HG02870 (cell line): Measurements from ENCODE around the gene TAOK3.
"Not testable (repeated sequence)": the region's sequence is repeated elsewhere in the genome, so short reads cannot be mapped to it uniquely, and the experiment has no call there.

Experiments used
- ATAC-seq: cut with Tn5 transposase; IDR thresholded peaks from one replicate; pipeline ENCODE4 v1.9.1; 2021; ENCODE audit warnings: mild to moderate bottlenecking, moderate library complexity; ENCODE audit not compliant: unreplicated experiment

Gene TAOK3

GRCh38 chr12:118148287-118148686 is 224.4 kb downstream of the TAOK3 start:
- ATAC-seq: no peak

DNA sequence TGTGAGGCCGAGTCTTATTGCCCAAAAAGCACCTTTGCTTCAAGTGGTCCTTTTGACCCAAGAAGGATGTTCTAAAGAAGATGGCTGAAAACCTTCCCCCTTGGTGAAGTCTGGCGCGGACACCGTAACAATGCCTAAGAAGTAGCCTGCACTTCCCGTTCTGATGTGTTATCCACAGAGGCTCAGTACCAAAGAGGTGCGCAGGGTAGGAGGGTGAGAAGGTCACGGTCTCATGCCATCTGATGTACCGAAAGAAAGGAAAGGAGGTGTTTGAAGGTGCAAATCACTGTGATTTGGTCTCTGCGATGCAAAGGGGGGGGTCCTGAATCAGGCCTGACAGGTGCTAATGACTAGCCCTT is 226.9 kb downstream of the TAOK3 start:
- peak; percentile 6 for ATAC-seq

DNA sequence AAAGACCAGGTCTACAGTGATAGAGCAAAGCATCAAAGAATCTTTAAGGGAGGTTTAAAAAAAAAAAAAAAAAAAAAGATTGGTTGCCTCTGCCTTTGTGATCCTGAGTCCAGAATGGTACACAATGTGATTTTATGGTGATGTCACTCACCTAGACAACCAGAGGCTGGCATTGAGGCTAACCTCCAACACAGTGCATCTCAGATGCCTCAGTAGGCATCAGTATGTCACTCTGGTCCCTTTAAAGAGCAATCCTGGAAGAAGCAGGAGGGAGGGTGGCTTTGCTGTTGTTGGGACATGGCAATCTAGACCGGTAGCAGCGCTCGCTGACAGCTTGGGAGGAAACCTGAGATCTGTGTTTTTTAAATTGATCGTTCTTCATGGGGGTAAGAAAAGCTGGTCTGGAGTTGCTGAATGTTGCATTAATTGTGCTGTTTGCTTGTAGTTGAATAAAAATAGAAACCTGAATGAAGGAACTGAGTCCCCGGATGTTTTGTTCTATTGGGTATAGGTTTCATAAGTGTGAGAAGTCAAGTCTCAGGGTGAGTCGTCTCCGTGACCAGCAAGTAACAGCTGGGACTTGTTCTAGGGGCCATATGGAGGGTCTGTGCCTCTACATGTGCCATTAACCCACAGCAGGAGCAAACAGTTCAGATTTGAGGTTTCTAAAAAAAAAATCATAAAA is 227.5 kb downstream of the TAOK3 start:
- peak; percentile 87 for ATAC-seq

- no peak for ATAC-seq
Observed at GRCh38 chr12:118144499-118144898, 228.2 kb downstream of the TAOK3 start.

DNA sequence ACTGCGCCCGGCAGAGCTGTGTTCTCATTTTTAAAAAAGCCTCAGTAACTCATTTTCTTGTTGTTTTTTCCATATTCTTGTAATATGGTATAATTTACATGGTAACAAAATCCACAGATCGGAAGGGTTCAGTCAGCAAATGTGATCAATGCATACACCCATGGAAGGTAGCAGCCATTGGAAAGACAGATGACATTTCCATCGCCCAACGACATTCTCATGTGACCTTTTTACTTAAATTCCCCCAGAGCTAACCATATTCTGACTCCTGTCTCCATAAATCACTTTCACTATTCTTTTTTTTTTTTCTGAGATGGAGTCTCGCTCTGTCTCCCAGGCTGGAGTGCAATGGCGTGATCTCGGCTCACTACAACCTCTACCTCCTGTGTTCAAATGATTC is 231.9 kb downstream of the TAOK3 start:
- ATAC-seq: no peak

GRCh38 chr12:118137148-118137678 is 235.5 kb downstream of the TAOK3 start:
- no peak for ATAC-seq

- ATAC-seq: peak; percentile 40
Observed at GRCh38 chr12:118136559-118137003, 236.1 kb downstream of the TAOK3 start.

DNA sequence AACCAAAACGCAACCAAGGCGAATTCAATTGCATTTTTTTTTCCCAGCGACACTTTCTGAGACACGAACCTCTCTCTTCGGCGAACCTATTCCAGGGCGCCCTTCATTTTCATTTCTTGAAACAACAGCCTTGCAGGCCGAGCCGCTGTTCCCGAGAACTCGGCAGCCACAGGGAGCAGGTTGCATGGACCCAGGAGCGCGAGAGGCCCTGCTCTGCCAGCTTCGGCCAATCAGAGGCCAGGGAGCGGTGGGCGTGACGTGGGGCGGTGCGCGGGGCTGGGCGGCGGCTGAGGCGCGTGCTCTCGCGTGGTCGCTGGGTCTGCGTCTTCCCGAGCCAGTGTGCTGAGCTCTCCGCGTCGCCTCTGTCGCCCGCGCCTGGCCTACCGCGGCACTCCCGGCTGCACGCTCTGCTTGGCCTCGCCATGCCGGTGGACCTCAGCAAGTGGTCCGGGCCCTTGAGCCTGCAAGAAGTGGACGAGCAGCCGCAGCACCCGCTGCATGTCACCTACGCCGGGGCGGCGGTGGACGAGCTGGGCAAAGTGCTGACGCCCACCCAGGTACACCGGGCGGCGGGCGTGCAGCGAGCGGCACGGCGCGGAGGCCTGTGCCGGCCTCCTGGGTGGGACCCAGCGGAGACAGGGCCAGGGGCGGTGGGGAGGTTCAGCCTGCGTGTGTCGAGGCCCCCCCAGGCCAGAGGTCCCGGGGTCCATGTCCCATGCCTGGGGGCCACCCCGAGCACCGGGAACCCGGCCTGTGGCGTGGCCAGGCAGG is 236.7 kb downstream of the TAOK3 start, which contains the start of gene PEBP1:
PEBP1 (plus strand) TSS at position 337 of the 771 bp plus-strand sequence; CDS start at position 423, 86 bp downstream.
- peak; percentile 92 for ATAC-seq

- not testable (repeated sequence) for ATAC-seq
Observed at GRCh38 chr12:118129436-118129835, 243.3 kb downstream of the TAOK3 start.

DNA sequence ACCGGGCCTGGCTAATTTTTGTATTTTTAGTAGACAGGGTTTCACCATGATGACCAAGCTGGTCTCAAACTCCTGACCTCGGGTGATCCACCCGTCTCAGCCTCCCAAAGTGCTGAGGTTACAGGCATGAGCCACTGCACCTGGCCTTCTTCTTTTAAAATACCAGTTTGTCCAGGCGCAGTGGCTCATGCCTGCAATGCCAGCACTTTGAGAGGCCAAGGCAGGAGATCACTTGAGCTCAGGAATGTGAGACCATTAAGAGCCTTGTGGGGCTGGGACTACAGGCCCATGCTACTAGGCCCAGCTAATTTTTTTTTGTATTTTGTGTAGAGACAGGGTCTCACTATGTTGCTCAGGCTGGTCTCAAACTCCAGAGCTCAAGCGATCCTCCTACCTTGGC is 244.8 kb downstream of the TAOK3 start:
- no peak for ATAC-seq

- no peak for ATAC-seq
Observed at GRCh38 chr12:118126119-118126757, 246.5 kb downstream of the TAOK3 start.

DNA sequence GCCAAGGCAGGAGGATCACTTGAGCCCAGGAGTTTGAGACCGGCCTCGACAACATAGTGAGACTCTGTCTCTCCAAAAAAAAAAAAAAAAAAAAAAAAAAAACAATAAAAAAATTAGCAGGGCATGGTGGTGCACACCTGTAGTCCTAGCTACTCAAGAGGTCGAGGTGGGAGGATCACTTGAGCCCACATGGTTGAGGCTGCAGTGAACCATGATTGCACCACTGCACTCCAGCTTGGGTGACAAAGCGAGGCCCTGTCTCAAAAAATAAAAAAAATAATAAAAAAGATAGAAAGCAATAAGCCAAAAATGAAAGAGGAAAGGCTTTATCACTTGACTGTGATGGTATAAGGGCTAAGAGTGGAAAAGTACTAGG is 247.0 kb downstream of the TAOK3 start:
- ATAC-seq: no peak

GRCh38 chr12:118124333-118124874 is 248.3 kb downstream of the TAOK3 start:
- no peak for ATAC-seq

DNA sequence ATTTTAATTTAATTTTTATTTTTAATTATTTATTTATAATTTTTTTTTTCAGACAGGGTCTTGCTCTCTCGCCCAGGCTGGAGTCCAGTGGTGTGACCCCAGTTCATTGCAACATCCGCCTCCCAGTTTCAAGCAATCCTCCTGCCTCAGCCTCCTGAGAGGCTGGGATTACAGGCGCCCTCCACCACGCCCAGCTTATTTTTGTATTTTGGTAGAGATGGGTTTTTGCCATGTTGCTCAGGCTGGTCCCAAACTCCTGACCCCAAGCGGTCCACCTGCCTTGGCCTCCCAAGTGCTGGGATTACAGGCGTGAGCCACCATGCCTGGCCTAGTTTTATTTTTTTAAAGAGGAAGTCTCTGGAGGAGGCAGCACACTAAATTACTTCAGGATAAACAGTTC is 250.4 kb downstream of the TAOK3 start:
- no peak for ATAC-seq

DNA sequence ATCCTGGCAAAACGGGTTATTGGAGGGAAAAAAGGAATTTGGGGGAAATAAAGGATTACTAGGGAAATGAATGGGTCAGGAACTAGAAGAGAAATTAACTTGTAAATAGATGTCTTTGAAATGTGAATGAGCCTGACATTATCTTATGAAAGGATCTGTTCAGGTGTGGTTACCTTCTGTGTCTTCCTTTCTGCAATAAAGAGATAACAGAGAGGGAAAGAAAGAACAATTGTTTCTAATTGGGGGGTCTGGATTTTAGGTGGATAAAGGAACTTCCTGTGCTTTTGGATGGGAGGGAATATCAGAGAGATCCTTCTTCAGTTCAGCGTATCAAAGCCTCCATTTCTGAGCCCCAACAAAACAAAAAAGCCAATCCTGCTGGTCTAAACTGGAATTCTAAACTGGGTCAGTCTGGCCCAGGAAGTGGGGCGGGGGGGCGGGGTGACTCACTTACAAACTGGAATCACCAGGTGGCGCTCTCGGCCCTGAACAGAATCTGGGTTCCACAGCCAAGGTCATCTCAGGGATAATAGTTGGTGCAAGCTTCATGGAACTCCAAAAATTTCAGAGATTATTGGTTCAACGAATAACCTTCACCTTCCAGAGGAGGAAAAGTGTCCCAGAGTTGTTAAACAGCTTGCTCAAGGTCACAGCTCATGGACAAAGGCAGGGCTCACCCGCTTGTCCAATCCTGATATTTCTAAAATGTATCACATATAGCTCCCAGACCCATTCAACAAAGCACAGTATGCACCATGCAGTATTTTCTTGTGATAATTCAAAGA is 251.9 kb downstream of the TAOK3 start:
- ATAC-seq: peak; percentile 54

DNA sequence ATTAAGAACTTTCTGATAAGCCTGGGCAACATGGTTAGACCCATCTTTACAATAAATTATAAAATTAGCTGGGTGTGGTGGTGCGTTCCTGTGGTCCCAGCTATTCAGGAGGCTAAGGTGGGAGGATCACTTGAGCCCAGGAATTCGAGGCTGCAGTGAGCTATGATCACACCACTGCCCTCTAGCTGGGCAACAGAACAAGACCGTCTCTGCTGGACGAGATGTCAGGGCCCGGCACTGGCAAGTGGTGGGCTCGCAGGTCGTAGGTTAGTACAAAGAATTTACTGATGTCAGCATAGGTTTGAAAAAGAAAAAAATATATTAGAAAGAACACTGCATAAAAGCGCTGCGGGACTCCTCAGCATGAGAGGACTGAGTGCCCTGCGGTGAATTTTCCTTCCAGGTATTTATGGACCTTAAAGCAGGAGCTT is 253.2 kb downstream of the TAOK3 start:
- ATAC-seq: no peak

GRCh38 chr12:118109088-118109487 is 263.6 kb downstream of the TAOK3 start:
- ATAC-seq: no peak

- no peak for ATAC-seq
Observed at GRCh38 chr12:118107694-118108093, 265.0 kb downstream of the TAOK3 start.

DNA sequence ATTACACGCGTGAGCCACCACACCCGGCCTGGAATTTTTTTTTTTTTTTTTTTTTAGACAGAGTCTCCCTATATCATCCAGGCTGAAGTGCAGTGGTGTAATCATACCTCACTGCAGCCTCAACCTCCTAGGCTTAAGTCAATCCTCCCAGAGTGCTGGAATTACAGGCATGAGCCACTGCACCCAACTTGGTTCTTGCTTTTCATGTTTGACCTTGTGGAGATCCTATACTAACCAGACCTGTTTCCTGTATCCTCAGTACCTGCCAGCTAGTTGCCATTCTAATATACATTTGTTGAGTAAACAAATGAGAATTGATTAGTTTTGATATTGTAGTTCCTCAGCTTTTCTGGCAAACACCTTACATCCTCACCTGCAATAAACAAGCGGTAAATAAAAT is 265.7 kb downstream of the TAOK3 start:
- no peak for ATAC-seq

GRCh38 chr12:118103601-118104382 is 268.9 kb downstream of the TAOK3 start, which contains the start of gene VSIG10:
VSIG10 (minus strand) TSS chr12:118104011; CDS start chr12:118103671, 340 bp downstream.
- no peak for ATAC-seq
